ENCODE measurements around the gene LMF1. TPM values are rescaled to one million over a fixed set of nuclear protein-coding genes. Genes with fewer than 3 reads are reported as not detected.

The LMF1 gene
- total RNA-seq, 4 donors from 2014 or later, result 7.7 to 15.8 (median 10.2) TPM

- H3K27ac ChIP-seq, result no peak overlapping the region
- intact Hi-C loops (cut with DNase I; ENCODE audit: low total_unique reads), result no loop called here
- no peaks in the 10 kb centered on the region for H3K9me3 ChIP-seq
- ATAC-seq, result no peak
- no peaks in the 10 kb centered on the region for H3K4me1 ChIP-seq
- in situ Hi-C loops (cut with MboI; ENCODE audit: low sequenced_read_pairs in 4 of 4), result no loop called here
- H3K27me3 ChIP-seq, result peaks cover 10 to 14% (median 11%) of the 10 kb centered on the region in 3 donors
- no peak for DNase-seq
- TF ChIP-seq CTCF (IDR thresholded peaks at IDR 0.05 in 4 of 5, conservative IDR thresholded peaks at IDR 0.05 in 1 of 5) (no peak), POLR2A (IDR thresholded peaks at IDR 0.05) (no peak)
- H3K4me3 ChIP-seq, result no peak overlapping the region
- H3K36me3 ChIP-seq, result no peaks in the 10 kb centered on the region
Measured at GRCh38 chr16:1009358-1010150, 38.8 kb upstream of the LMF1 start.

GRCh38 chr16:1008085-1008484, 37.3 kb upstream of the LMF1 start:
- Histone ChIP-seq H3K27ac (no peak overlapping the region), H3K4me3 (no peak overlapping the region), H3K27me3 (peaks cover 11 to 14% (median 13%) of the 10 kb centered on the region in 3 donors), H3K4me1 (no peaks in the 10 kb centered on the region), H3K9me3 (no peaks in the 10 kb centered on the region), H3K36me3 (no peaks in the 10 kb centered on the region)
- DNase-seq (no peak), ATAC-seq (no peak)
- TF ChIP-seq POLR2A (IDR thresholded peaks at IDR 0.05) (no peak), CTCF (IDR thresholded peaks at IDR 0.05 in 4 of 5, conservative IDR thresholded peaks at IDR 0.05 in 1 of 5) (no peak)
- intact Hi-C loops (cut with DNase I; ENCODE audit: low total_unique reads) (no loop called here), in situ Hi-C loops (cut with MboI; ENCODE audit: low sequenced_read_pairs in 4 of 4) (no loop called here)

GRCh38 chr16:1007284-1007850, 36.6 kb upstream of the LMF1 start:
- DNase-seq, result no peak
- Histone ChIP-seq H3K4me1 (no peaks in the 10 kb centered on the region), H3K36me3 (no peaks in the 10 kb centered on the region), H3K9me3 (no peaks in the 10 kb centered on the region), H3K27ac (no peak overlapping the region), H3K4me3 (no peak overlapping the region), H3K27me3 (peaks cover 14 to 17% (median 15%) of the 10 kb centered on the region in 3 donors)
- in situ Hi-C loops (cut with MboI; ENCODE audit: low sequenced_read_pairs in 4 of 4) (no loop called here), intact Hi-C loops (cut with DNase I; ENCODE audit: low total_unique reads) (no loop called here)
- no peak for ATAC-seq
- TF ChIP-seq POLR2A (IDR thresholded peaks at IDR 0.05), result no peak

- ATAC-seq, result no peak
- Histone ChIP-seq H3K27me3 (peaks cover 11 to 18% (median 17%) of the 10 kb centered on the region in 3 donors), H3K4me3 (no peak overlapping the region), H3K4me1 (no peaks in the 10 kb centered on the region), H3K9me3 (no peaks in the 10 kb centered on the region), H3K27ac (no peak overlapping the region), H3K36me3 (no peaks in the 10 kb centered on the region)
- intact Hi-C loops (cut with DNase I; ENCODE audit: low total_unique reads) (no loop called here), in situ Hi-C loops (cut with MboI; ENCODE audit: low sequenced_read_pairs in 4 of 4) (no loop called here)
- DNase-seq, result no peak
- no peak for TF ChIP-seq CTCF (IDR thresholded peaks at IDR 0.05 in 4 of 5, conservative IDR thresholded peaks at IDR 0.05 in 1 of 5)
- TF ChIP-seq POLR2A (IDR thresholded peaks at IDR 0.05), result no peak
Measured at GRCh38 chr16:1006781-1007180, 36.0 kb upstream of the LMF1 start.

GRCh38 chr16:1005286-1005685, 34.5 kb upstream of the LMF1 start:
- Histone ChIP-seq H3K4me3 (no peak overlapping the region), H3K4me1 (no peaks in the 10 kb centered on the region)

More at GRCh38 chr16:1005286-1005685, 34.5 kb upstream of the LMF1 start:
- DNase-seq (no peak), ATAC-seq (no peak)
- TF ChIP-seq POLR2A (IDR thresholded peaks at IDR 0.05) (no peak), CTCF (IDR thresholded peaks at IDR 0.05 in 4 of 5, conservative IDR thresholded peaks at IDR 0.05 in 1 of 5) (no peak)
- intact Hi-C loops (cut with DNase I; ENCODE audit: low total_unique reads), result no loop called here
- no peaks in the 10 kb centered on the region for H3K9me3 ChIP-seq
- peaks cover 19 to 28% (median 21%) of the 10 kb centered on the region in 3 donors for H3K27me3 ChIP-seq
- H3K36me3 ChIP-seq, result no peaks in the 10 kb centered on the region
- no peak overlapping the region for H3K27ac ChIP-seq
- in situ Hi-C loops (cut with MboI; ENCODE audit: low sequenced_read_pairs in 4 of 4), result no loop called here
